Femur (tissue), 1 donor: Measurements from ENCODE around the gene AGO1.
"Not testable (repeated sequence)": the region's sequence is repeated elsewhere in the genome, so short reads cannot be mapped to it uniquely, and the experiment has no call there.

Experiments
- DNase-seq: peaks from one replicate; pipeline ENCODE4 v3.0.0-alpha.2; 2017

Gene AGO1

DNA sequence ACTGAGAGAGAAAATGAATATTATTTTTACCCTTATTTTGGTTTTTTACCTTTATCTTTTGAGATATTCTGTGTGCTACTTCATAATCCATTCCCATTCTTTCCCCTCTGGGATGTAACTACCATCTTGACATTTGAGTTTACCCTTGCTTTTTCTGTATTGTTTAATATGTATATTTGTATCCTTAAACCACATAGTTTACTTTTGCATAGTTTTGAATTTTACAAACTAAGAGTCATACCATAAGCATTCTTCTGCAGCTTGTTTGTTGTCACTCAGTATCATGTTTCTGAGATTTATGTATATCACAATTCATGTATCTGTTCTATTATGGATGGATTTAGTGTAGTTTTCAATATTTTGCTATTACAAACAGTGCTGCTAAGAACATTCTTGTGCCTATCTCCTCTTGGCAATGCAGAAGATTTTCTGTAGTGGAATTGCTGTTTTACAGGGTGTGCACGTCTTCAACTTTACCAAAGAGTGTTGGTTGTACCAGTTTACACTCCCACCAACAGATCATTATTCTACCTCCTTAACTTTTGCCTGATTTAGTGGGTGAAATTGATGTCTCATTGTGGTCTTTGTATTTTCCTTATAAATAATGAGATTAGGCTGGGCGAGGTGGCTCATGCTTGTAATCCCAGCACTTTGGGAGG lies 12.2 kb upstream of the AGO1 start:
- DNase-seq: no peak

- DNase-seq: no peak
Measured at GRCh38 chr1:35873243-35873750, 9.7 kb upstream of the AGO1 start.

GRCh38 chr1:35874115-35874514 lies 8.9 kb upstream of the AGO1 start:
- not testable (repeated sequence) for DNase-seq

DNA sequence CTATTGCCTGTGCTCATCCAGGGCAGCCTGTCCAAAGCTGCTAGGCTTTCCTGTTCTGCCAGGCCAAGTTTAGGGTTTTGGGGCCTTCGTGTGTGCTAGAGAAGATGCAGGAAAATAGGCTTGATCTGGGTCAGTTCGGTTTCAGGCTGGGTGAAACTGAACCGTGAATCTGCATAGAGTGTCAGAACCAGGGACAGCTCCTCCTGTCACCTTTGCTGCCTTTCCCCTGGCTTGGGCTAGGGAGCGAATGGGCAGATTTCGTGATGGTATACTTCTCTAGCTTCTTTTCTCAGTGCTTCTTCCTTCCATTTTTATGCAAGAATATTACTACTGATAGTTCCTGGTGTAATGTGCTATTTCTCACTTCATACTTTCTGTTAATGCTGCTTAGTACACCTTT lies 6.0 kb upstream of the AGO1 start:
- DNase-seq: no peak

DNA sequence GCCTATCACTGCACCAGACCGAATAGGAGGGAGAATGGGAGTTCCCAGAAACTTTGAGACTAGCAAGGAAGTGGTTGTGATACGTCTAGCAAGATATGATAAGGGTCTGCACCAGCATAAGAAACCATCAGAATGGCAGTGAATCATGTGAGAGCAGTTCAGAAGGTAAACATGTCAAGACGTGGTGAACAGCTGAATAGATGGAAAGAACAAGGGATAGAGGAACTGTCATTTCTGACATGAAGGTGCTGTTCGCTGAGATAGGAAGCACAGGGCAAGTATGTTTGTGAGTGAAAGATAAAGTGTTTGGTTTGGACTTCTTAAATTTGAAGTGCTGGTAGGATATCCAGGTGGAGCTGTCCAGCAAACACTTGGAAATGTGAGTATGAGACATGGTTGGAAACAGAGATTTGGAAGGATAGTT lies 1.1 kb upstream of the AGO1 start:
- no peak for DNase-seq

DNA sequence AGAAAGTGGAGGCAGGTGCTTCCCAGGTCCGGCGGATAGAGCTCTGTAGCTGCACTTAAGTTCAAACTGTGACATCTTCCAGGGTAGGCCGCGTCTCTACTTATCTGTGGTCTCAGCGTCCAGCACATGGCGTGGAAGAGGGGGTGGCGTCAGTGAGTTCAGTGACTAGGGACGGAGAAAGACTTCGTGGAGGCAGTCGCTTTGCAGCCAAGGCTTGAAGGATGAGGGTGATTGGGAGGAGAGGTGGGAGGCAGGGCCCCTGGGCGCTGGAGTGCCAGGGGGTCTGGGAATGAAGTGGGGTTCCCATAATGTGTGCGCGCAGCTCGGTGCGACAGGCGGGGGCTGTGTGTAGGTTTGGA lies 444 bp upstream of the AGO1 start:
- no peak for DNase-seq

DNA sequence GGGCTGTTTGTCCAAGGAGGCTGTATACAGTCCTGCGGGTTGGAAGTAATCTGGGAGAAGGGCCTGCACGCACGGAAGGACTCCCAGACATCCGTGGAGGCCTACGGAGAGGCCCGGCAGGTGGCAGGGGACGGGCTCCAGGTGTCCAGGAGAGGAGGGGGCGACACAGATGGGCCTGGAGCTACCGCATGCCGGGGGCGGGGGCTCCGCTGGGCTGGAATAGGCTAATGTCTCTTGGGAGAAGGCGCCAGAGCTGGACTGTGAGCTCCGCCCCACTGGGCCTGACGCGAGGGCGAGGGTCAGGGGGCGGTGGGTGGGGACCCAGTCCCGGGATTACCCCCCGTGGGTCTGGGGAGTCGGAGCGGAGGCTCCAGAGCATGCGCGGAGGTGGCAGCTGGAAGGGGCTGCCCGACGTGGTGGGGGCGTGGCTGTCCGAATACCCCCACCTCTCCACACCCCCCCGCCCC lies 659 bp downstream of the AGO1 start:
- DNase-seq: peak; percentile 70

GRCh38 chr1:35884934-35885333 lies 1.9 kb downstream of the AGO1 start:
- no peak for DNase-seq

DNA sequence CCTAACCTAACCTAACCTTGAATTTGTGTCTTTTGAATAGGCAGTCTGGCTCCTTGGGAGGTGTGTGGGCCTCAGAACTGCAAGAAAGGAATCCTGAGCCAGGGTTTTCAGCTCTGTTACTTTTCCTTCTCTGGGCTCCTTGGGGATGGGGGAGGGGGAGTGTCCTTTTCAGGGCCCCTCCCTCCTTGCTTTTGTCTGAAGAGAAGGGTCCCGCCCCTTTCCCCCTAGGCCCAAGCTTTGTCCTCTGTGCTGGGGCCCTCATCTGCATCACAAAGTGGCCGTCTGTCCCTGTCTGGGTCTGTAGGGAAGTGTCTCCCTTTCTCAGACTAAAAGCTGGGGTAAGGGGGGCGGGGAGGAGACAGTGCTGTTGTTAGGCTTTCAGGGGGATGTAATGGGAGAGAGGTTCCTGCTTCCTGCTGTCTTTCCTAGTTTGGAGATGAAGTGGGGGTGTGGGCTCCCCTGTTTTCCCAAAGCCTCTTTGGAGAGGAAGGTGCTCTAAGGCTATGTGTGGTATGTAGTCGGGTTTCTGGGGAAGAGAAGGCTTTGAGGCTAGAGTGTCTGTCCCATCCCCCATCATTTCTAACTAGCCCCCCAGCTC lies 3.1 kb downstream of the AGO1 start:
- DNase-seq: peak; percentile 23

GRCh38 chr1:35886577-35887431 lies 3.8 kb downstream of the AGO1 start:
- peak; percentile 20 for DNase-seq

- DNase-seq: no peak
Measured at GRCh38 chr1:35887508-35887907, 4.5 kb downstream of the AGO1 start.

DNA sequence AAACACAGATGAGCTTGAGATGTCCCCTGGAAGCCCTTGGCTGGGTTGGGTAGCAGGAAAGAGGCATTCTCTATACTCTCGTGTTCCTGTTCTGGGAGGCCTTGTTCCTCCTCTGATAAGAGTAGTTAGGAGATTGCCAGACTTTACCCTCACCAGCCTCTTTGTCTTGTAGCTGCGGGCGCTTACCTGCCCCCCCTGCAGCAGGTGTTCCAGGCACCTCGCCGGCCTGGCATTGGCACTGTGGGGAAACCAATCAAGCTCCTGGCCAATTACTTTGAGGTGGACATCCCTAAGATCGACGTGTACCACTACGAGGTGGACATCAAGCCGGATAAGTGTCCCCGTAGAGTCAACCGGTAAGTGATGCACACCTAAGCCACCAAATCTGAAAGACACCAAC lies 5.2 kb downstream of the AGO1 start:
- DNase-seq: no peak

DNA sequence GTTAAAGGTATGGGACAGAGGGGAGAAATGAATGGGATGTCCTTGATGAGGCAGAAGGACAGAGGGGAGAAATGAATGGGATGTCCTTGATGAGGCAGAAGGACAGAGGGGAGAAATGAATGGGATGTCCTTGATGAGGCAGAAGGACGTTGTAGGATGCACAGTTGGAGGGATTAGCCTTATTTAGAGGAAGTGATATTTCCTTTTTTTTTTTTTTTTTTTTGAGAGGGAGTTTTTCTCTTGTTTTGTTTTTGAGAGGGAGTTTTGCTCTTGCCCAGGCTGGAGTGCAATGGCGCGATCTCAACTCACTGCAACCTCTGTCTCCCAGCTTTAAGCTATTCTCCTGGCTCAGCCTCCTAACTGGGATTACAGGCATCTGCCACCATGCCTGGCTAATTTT lies 6.0 kb downstream of the AGO1 start:
- DNase-seq: not testable (repeated sequence)

DNA sequence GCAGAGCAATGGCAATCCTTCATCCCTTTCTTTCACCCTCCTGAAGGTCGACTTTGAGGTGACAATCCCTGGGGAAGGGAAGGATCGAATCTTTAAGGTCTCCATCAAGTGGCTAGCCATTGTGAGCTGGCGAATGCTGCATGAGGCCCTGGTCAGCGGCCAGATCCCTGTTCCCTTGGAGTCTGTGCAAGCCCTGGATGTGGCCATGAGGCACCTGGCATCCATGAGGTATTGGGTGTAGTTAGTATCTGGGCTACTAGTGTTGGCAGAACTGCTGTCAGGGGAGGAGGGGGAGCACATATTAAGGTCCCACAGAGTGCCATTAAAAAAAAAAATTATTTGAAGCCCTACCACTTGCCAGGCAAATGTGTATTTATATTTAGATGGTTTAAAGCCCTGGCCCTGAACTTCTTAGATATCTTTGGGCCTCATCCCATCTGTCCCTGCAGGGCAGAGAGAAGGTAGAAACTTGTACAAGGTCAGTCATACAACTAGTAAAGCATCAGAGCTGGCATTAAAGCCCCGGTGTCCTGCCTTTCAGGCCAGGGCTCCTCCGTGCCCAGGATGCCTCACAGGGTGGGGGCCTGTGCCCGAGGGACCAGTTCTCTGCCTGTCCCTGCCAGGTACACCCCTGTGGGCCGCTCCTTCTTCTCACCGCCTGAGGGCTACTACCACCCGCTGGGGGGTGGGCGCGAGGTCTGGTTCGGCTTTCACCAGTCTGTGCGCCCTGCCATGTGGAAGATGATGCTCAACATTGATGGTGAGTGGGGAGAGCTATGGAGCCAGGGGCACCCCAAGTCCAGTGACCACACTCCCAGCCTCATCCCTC lies 10.3 kb downstream of the AGO1 start:
- DNase-seq: no peak

DNA sequence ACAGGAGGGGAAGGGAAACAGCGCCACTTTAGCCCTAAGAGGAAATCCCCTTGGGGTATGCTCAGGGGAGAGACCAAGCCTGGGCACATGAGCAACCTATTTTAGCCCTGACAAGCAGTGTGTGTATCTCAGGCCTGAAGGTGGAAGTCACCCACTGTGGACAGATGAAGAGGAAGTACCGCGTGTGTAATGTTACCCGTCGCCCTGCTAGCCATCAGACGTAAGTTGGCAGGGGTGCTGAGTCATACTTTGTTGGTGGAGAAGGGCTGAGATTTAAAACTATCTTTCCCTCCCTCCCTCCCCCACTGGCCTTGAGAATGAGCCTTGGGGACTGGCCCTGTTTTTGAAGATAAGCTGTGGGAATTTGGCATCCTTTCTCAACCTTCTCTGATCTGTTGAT lies 11.2 kb downstream of the AGO1 start:
- peak; percentile 24 for DNase-seq

DNA sequence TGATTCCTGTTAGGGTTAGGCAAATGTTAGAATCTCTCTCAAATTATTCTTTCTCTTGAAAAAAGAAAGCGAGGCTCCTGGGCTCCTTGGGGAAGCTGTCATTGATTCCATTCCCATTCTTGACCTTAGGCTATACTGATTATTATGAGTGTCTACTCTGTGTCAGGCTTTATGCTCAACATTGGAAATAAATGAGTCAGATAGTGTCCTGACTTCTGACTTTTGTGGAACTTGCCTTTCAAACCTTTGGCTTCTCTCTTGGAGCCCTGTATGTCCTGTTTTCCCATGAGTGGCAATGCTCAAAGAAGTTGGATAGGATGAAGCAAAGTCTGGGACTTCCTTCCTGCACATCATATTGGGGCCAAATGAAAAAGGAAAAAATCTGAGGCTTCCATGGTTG lies 11.6 kb downstream of the AGO1 start:
- DNase-seq: no peak

- no peak for DNase-seq
Measured at GRCh38 chr1:35899941-35900340, 16.9 kb downstream of the AGO1 start.

DNA sequence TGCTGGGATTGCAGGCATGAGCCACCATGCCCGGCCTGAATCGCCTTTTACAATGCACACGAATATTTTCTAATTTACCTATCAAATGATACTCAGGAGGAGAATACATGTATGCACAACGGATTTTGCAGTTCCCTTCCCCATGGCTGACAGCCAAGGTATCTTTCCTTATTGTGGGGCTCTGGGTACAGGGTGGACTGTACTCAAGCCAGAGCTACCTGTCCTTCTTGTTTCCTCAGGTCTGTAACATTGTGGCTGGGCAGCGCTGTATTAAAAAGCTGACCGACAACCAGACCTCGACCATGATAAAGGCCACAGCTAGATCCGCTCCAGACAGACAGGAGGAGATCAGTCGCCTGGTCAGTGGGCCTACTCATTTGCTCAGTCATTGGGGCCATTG lies 18.2 kb downstream of the AGO1 start:
- no peak for DNase-seq

DNA sequence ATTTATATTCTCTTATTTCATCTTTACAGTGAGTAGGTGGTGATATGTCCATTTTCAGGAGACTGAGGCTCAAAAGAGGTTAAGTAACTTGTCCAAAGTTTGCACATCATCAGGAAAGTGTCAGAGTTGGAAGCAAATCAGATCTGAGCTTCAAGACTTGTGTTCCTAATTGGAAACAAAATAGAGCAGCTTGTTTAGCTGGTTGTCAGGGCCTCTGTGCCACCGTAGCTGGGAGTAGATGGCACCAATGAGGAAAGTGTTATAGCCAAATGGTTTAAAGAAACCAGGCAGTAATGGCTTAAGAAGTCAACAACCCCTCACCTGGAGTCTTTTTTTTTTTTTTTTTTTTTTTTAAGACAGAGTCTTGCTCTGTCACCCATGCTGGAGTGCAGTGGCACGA lies 19.7 kb downstream of the AGO1 start:
- no peak for DNase-seq

- no peak for DNase-seq
Measured at GRCh38 chr1:35914717-35915116, 31.7 kb downstream of the AGO1 start.

DNA sequence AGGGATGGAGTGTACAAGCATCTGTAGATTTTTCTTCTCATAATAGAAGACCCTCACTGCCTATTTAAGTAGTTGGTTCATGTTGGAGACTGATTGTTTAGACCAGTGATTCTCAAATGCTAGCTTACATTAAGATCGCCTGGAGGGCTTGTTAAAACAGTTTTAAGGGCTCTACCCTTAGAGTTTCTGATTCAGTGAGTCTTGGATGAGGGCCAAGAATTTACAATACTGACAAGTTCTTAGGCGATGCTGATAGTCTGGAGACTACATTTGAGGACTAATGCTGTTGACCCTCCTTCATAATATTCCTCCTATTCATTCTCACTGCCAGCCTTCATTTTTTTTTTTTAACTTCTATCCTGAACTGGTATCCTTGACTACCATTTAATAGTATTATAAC lies 32.7 kb downstream of the AGO1 start:
- no peak for DNase-seq

- no peak for DNase-seq
Measured at GRCh38 chr1:35923791-35924221, 40.8 kb downstream of the AGO1 start.

DNA sequence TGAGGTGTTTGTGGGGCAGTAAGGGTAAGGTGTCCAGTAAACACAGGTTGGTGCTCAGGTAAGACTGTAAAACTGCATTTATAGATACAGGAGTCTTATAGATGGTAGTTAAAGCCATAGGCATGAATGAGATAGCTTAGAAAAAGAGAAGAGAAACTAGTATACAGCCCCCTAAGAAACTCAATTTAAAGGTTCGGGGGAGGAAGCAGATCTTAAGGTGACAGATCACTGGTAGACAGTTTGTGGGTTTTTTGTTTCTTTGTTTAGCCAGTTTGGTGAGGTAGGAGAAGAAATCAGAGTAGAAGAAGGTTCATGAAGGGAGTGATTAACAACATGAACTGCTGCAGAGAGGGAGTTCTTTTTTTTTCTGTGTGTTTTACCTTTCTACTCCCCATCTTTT lies 41.8 kb downstream of the AGO1 start:
- DNase-seq: no peak
